ENCODE results near the gene HNRNPH2. TPM values are rescaled to one million over a fixed set of nuclear protein-coding genes. Genes with fewer than 3 reads are reported as not detected.

HNRNPH2 gene
- total RNA-seq, 1 donor from 2014 or later, result 21.4 TPM

GRCh38 chrX:101383679-101384205, 24.3 kb upstream of the HNRNPH2 start:
- intact Hi-C loops (cut with DNase I), result no loop called here
- DNase-seq (ENCODE audit: low spot score in 2 of 2), result no peak

GRCh38 chrX:101385026-101385684, 22.9 kb upstream of the HNRNPH2 start:
- DNase-seq (ENCODE audit: low spot score in 2 of 2), result no peak
- Histone ChIP-seq H3K36me3 (no peaks in the 10 kb centered on the region), H3K9me3 (no peaks in the 10 kb centered on the region), H3K27ac (no peak overlapping the region), H3K4me3 (no peak overlapping the region), H3K4me1 (no peaks in the 10 kb centered on the region), H3K27me3 (no peaks in the 10 kb centered on the region)
- no peak for TF ChIP-seq CTCF (IDR thresholded peaks at IDR 0.05)
- intact Hi-C loops (cut with DNase I), result no loop called here

More at GRCh38 chrX:101383679-101384205, 24.3 kb upstream of the HNRNPH2 start:
- H3K4me1 ChIP-seq, result no peaks in the 10 kb centered on the region
- H3K36me3 ChIP-seq, result no peaks in the 10 kb centered on the region
- no peaks in the 10 kb centered on the region for H3K27me3 ChIP-seq
- no peaks in the 10 kb centered on the region for H3K9me3 ChIP-seq
- no peak overlapping the region for H3K27ac ChIP-seq
- no peak for TF ChIP-seq CTCF (IDR thresholded peaks at IDR 0.05)
- H3K4me3 ChIP-seq, result no peak overlapping the region

GRCh38 chrX:101385795-101386541, 22.1 kb upstream of the HNRNPH2 start, which contains the start of gene BTK:
Gene BTK, minus strand, starts transcription at chrX:101386191. Its CDS starts 10,907 bp downstream, at chrX:101375284.
- no peaks in the 10 kb centered on the region for H3K4me1 ChIP-seq
- H3K27me3 ChIP-seq, result no peaks in the 10 kb centered on the region
- TF ChIP-seq CTCF (IDR thresholded peaks at IDR 0.05), result no peak
- no peak for DNase-seq (ENCODE audit: low spot score in 2 of 2)
- no peaks in the 10 kb centered on the region for H3K36me3 ChIP-seq
- H3K9me3 ChIP-seq, result no peaks in the 10 kb centered on the region
- no peak within 1 kb of the TSS for H3K27ac ChIP-seq
- no peak within 1 kb of the TSS for H3K4me3 ChIP-seq
- intact Hi-C loops (cut with DNase I), result no loop called here

- Histone ChIP-seq H3K4me3 (no peak overlapping the region), H3K4me1 (no peaks in the 10 kb centered on the region), H3K9me3 (no peaks in the 10 kb centered on the region), H3K27me3 (no peaks in the 10 kb centered on the region), H3K36me3 (no peaks in the 10 kb centered on the region), H3K27ac (no peak overlapping the region)
- no peak for TF ChIP-seq CTCF (IDR thresholded peaks at IDR 0.05)
- no peak for DNase-seq (ENCODE audit: low spot score in 2 of 2)
- intact Hi-C loops (cut with DNase I), result no loop called here
Measured at GRCh38 chrX:101386542-101386885, 21.5 kb upstream of the HNRNPH2 start.

- Histone ChIP-seq H3K27ac (no peak overlapping the region), H3K4me1 (no peaks in the 10 kb centered on the region), H3K9me3 (no peaks in the 10 kb centered on the region), H3K27me3 (no peaks in the 10 kb centered on the region), H3K36me3 (peaks cover 0 to 3% of the 10 kb centered on the region in 2 donors), H3K4me3 (no peak overlapping the region)
- no peak for DNase-seq (ENCODE audit: low spot score in 2 of 2)
- intact Hi-C loops (cut with DNase I), result no loop called here
- no peak for TF ChIP-seq CTCF (IDR thresholded peaks at IDR 0.05)
Measured at GRCh38 chrX:101388604-101389003, 19.4 kb upstream of the HNRNPH2 start.
